ENCODE results near the gene PRSS35.
"Not testable (repeated sequence)": the region's sequence is repeated elsewhere in the genome, so short reads cannot be mapped to it uniquely, and the experiment has no call there.

- TF ChIP-seq CTCF (conservative IDR thresholded peaks at IDR 0.05; ENCODE audit: low read depth in 2 of 2); EZH2phosphoT487 (IDR thresholded peaks at IDR 0.05; ENCODE audit: unreplicated experiment); POLR2AphosphoS5 (IDR thresholded peaks at IDR 0.05; ENCODE audit: low read depth); EZH2 (IDR thresholded peaks at IDR 0.05; ENCODE audit: low read depth, unreplicated experiment); REST (IDR thresholded peaks at IDR 0.05; ENCODE audit: unreplicated experiment): not testable (repeated sequence)
These were observed 38.1 kb downstream of the PRSS35 start for GRCh38 chr6:83550482-83550881.

Data from GM23338 (cell line).